Glutamatergic neuron (in vitro differentiated cells): ENCODE data around the gene CECR2. TPM values are rescaled to one million over a fixed set of nuclear protein-coding genes. Genes with fewer than 3 reads are reported as not detected.

ENCODE experiments used
- DNase-seq: peaks from one replicate; pipeline ENCODE4 v3.0.0; 2022
- H3K27ac Mint-ChIP-seq: one replicate; pipeline ENCODE4 v1.8.0; 2020; ENCODE audit warnings: mild to moderate bottlenecking, mixed read lengths, inconsistent platforms; ENCODE audit not compliant: unreplicated experiment
- H3K27me3 Mint-ChIP-seq: one replicate; pipeline ENCODE4 v1.8.0; 2020; ENCODE audit warnings: mild to moderate bottlenecking, moderate library complexity, mixed read lengths, inconsistent platforms; ENCODE audit not compliant: unreplicated experiment
- H3K36me3 Mint-ChIP-seq: one replicate; pipeline ENCODE4 v1.8.0; 2020; ENCODE audit warnings: mild to moderate bottlenecking, mixed read lengths, inconsistent platforms; ENCODE audit not compliant: unreplicated experiment
- H3K4me1 Mint-ChIP-seq: one replicate; pipeline ENCODE4 v1.8.0; 2020; ENCODE audit warnings: mild to moderate bottlenecking, low read depth, mixed read lengths, inconsistent platforms; ENCODE audit not compliant: unreplicated experiment
- H3K4me3 Mint-ChIP-seq: one replicate; pipeline ENCODE4 v1.8.0; 2020; ENCODE audit warnings: mild to moderate bottlenecking, mixed read lengths, inconsistent platforms; ENCODE audit not compliant: unreplicated experiment
- H3K9me3 Mint-ChIP-seq: one replicate; pipeline ENCODE4 v1.8.0; 2020; ENCODE audit warnings: mild to moderate bottlenecking, moderate library complexity, mixed read lengths, inconsistent platforms; ENCODE audit not compliant: unreplicated experiment
- total RNA-seq: library from RNA; stranded (reverse); fragmentation: NEBNext Ultra II Directional; extraction: Animal tissue kit (Norgen Biotek cat#: 25700); gene quantifications from one replicate; pipeline ENCODE4 v1.2.1, GENCODE V29; 2021; ENCODE audit not compliant: unreplicated experiment
- TF ChIP-seq, protein P1 (sequence below): fragments of 200-600 bp; sonication (generic); IDR thresholded peaks from one replicate; pipeline ENCODE4 v1.5.0; 2021; ENCODE audit not compliant: partially characterized antibody, unreplicated experiment

The CECR2 gene
- total RNA-seq, 1 donor from 2014 or later: 178 TPM

DNA sequence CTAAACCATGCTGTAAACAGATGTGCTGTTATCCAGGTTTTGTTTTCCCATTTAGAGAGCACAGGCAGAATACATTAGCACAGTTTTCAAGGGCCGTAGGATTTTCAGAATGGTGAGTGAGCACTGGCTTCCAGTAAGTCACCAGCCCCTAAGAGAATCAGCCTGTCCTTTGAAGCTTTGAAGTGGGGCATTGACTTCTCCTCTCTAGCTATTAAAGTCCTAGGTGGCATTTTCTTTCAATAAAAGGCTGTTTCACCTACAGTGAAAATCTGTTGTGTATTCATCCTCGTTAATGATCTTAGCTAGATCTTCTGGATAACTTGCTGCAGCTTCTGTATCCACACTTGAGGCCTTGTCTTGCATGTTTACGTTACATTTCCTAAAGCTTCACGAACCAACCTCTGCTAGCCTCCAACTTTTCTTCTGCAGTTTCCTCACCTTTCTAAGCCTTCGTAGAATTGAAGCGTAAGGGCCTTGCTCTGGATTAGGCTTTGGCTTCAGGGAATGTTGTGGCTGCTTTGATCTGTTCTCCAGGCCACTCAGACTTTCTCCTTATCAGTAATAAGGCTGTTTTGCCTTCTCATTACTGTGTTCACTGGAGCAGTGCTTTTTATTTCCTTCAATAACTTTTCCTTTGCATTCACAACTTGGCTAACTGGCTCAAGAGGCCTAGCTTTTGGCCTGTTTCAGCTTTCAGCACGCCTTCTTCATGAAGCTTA, 15.5 kb downstream of the CECR2 start:
- DNase-seq: no peak
- TF ChIP-seq, protein P1, sequence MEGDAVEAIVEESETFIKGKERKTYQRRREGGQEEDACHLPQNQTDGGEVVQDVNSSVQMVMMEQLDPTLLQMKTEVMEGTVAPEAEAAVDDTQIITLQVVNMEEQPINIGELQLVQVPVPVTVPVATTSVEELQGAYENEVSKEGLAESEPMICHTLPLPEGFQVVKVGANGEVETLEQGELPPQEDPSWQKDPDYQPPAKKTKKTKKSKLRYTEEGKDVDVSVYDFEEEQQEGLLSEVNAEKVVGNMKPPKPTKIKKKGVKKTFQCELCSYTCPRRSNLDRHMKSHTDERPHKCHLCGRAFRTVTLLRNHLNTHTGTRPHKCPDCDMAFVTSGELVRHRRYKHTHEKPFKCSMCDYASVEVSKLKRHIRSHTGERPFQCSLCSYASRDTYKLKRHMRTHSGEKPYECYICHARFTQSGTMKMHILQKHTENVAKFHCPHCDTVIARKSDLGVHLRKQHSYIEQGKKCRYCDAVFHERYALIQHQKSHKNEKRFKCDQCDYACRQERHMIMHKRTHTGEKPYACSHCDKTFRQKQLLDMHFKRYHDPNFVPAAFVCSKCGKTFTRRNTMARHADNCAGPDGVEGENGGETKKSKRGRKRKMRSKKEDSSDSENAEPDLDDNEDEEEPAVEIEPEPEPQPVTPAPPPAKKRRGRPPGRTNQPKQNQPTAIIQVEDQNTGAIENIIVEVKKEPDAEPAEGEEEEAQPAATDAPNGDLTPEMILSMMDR: no peak
- Mint-ChIP-seq H3K4me3 (no peak overlapping the region), H3K4me1 (peaks cover 42% of the 10 kb centered on the region), H3K27me3 (peaks cover 8% of the 10 kb centered on the region), H3K27ac (no peak overlapping the region), H3K9me3 (peaks cover 15% of the 10 kb centered on the region), H3K36me3 (peaks cover 20% of the 10 kb centered on the region)

DNA sequence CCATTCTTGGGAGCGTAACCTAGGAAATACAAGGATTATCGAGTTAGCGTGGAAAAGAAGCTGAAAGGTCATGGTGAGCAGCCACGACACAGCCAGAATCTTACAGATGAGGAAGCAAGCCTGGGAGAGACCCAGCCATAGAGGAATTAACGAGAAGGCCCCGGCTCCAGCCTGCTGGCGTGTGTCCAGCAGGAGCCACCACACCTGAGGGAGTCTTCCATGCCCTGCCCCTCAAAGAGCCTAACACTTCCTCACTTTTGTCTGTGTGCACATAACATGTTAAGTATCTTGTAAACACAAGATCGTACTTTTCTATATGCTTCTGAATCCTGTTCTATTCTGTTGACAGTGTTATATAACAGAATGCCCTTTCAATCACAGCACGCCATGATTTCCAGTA, 18.1 kb downstream of the CECR2 start:
- H3K27me3 Mint-ChIP-seq: peaks cover 8% of the 10 kb centered on the region
- TF ChIP-seq, protein P1: no peak
- peaks cover 20% of the 10 kb centered on the region for H3K36me3 Mint-ChIP-seq
- DNase-seq: no peak
- peaks cover 24% of the 10 kb centered on the region for H3K4me1 Mint-ChIP-seq
- peak overlapping the region; percentile 52 for H3K4me3 Mint-ChIP-seq
- H3K27ac Mint-ChIP-seq: peak overlapping the region; percentile 73
- peaks cover 15% of the 10 kb centered on the region for H3K9me3 Mint-ChIP-seq

DNA sequence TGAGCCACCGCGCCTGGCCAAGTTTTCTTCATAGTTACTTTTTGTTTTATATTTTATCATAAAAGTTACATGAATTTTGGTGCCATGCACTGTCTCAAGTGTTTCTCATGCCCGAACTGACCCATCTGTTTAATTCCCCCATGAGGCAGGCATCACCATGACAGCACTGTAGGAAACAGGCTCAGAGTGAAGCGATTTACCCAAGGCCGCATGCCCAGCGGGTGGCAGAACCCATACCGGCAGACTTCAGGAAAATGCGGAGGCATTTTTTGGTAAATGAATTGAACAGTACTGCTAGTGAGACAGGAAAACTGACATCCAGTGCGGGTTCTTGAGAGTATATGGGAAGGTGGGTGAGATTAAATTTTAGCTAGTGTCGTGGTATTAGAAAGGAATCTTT, 19.0 kb downstream of the CECR2 start:
- Mint-ChIP-seq H3K27ac (no peak overlapping the region), H3K36me3 (peaks cover 20% of the 10 kb centered on the region), H3K9me3 (peaks cover 15% of the 10 kb centered on the region), H3K27me3 (peaks cover 8% of the 10 kb centered on the region), H3K4me1 (peaks cover 24% of the 10 kb centered on the region), H3K4me3 (no peak overlapping the region)
- TF ChIP-seq, protein P1: no peak
- DNase-seq: no peak

DNA sequence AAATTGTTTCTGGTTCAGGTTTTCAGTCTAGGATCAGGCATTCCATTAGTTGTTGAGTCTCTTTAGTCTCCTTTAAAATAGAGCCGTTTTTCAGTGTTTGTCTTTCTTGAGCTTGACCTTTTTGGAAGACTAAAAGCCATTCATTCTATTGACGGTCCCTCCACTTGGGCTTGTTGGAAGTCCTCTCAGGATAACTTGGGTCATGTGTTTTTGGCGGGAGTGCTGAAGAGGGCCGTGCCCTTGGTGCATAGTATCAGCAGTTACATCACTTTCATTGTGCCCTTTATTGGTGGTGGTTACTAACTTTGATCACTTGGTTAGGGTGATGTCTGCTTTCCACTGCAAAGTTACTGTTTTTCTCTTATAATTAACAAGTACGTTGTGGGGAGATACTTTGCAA, 20.8 kb downstream of the CECR2 start:
- no peak for DNase-seq
- no peak overlapping the region for H3K27ac Mint-ChIP-seq
- H3K27me3 Mint-ChIP-seq: peaks cover 8% of the 10 kb centered on the region
- no peak overlapping the region for H3K4me3 Mint-ChIP-seq
- TF ChIP-seq, protein P1: no peak
- H3K36me3 Mint-ChIP-seq: peaks cover 6% of the 10 kb centered on the region
- peaks cover 29% of the 10 kb centered on the region for H3K4me1 Mint-ChIP-seq
- H3K9me3 Mint-ChIP-seq: peaks cover 8% of the 10 kb centered on the region

DNA sequence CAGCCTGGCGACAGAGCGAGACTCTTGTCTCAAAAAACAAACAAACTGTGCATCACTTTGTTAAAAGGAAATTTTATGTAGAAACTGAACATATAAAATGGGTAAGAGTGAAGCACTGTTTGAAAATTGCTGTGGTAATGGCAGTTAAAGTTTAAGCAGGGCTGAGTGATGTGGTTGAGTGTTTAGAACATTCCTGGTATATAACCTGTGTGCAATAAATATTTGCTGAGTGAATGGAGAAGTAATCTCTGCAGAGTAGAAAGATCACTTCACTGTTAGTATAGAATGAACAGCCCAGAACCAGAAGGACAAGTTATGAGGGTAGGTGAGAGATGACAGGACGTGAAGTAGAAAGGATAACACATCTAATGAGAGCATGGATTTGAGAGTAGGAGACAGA, 27.3 kb downstream of the CECR2 start:
- peaks cover 2% of the 10 kb centered on the region for H3K27me3 Mint-ChIP-seq
- TF ChIP-seq, protein P1: no peak
- H3K9me3 Mint-ChIP-seq: peaks cover 7% of the 10 kb centered on the region
- no peak for DNase-seq
- peak overlapping the region; percentile 60 for H3K27ac Mint-ChIP-seq
- H3K36me3 Mint-ChIP-seq: no peaks in the 10 kb centered on the region
- peak overlapping the region; percentile 12 for H3K4me3 Mint-ChIP-seq
- peaks cover 26% of the 10 kb centered on the region for H3K4me1 Mint-ChIP-seq
